GM10266 (cell line): ENCODE results near the gene TRAPPC12.
"Not testable (repeated sequence)": the region's sequence is repeated elsewhere in the genome, so short reads cannot be mapped to it uniquely, and the experiment has no call there.

ENCODE experiments used
- DNase-seq: peaks from one replicate; pipeline ENCODE4 v3.0.0; 2012; ENCODE audit errors: extremely low spot score
- CTCF ChIP-seq: IDR thresholded peaks from 2 replicates; pipeline ENCODE4 v1.5.1; 2012; ENCODE audit warnings: mild to moderate bottlenecking, low read depth; ENCODE audit not compliant: control insufficient read depth, insufficient read depth; ENCODE audit errors: missing control alignments

Gene TRAPPC12

GRCh38 chr2:3488855-3489763 lies 109.6 kb downstream of the TRAPPC12 start:
- no peak for TF ChIP-seq CTCF
- DNase-seq: no peak

GRCh38 chr2:3489764-3490115 lies 110.2 kb downstream of the TRAPPC12 start:
- no peak for DNase-seq
- no peak for TF ChIP-seq CTCF

DNA sequence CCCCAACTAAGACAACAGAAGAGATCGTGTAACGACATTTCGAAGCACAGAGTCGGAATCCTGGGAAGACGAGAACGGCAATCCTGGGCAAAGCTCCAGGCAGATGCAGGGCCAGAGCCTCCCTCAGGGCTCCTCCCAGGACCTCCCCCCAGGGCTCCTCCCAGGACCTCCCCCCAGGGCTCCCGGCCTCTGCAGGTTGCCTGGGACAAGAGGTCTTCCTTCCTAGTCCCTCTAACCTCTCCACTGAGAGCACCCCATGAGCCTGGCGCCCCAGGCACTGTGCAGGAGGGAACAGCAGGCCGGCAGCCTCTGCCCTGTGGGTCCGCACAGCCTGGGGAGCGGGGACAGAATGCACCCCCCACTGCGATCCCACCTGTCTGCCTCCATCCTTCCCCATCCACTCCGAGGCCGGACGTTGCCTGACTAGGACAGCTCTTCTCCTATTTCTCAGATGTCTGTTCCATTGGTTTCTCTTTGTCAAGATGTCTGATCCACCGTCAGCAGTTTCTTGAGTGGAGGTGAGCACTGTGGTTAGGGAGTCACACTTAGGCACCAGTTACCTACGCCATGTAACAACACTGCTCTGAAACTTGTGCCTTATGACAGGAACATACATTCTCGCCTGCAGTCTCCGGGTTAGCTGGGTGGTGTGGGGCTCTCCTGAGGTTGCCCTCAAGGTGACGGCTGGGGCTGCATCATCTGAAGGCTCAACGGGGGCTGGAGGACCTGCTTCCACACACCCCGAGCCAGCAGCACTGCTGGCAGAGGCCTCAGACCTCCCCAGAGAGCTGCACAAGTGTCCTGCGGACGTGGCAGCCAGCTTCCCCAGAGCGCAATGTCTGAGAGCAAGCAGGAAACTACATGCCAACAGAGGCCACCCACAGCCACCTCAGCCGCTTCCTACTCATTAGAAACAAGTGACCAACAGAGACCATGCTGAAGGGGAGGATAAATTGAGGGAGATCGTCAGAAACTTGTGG lies 111.0 kb downstream of the TRAPPC12 start:
- no peak for TF ChIP-seq CTCF
- DNase-seq: no peak

- DNase-seq: no peak
- TF ChIP-seq CTCF: no peak
Observed at GRCh38 chr2:3491306-3491705, 111.8 kb downstream of the TRAPPC12 start.

DNA sequence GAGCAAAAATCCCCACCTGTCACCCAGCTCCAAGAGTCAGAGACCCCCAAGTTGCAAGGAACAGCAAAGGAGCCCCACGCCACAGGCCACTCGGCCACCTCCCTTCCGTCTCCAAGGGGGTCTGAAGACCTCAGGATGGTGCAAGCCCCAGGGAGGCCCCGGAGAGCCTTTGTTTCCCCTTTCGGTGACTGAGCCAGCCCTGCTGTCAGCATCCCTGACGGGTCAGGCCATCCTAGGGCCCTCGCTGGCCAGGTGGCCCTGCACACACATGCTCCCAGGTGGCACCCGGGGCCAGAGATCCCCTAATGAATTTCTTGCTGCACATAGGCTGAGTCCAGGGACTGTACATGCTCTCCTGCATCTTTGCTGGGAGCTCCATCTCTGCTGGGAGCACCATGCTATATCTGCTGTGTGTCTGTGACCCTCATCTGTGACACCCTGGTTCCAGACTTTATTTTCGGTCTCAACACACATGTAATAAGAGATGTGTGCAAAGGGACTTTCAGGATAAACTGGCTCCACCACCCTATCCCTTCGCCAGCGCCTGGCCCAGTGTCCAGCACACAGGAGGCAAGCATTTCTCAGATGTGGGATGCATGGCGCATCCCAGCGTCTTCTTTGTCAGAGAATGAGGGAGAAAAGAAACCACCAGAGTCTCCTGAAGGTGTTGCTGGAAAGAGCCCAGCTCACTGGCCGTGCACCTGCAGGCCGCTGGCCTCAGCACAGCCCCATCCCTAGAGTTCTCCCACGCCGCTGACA lies 112.4 kb downstream of the TRAPPC12 start:
- TF ChIP-seq CTCF: no peak
- DNase-seq: no peak

- DNase-seq: not testable (repeated sequence)
Observed at GRCh38 chr2:3492475-3492787, 112.9 kb downstream of the TRAPPC12 start.

GRCh38 chr2:3492951-3493614 lies 113.6 kb downstream of the TRAPPC12 start:
- DNase-seq: no peak
- no peak for TF ChIP-seq CTCF
